Hepatocyte (in vitro differentiated cells): ENCODE data around the gene RENBP. TPM values are rescaled to one million over a fixed set of nuclear protein-coding genes. Genes with fewer than 3 reads are reported as not detected.

Experiments
- DNase-seq: peaks from one replicate; pipeline ENCODE4 v3.0.0-alpha.2; 2016; ENCODE audit warnings: low spot score
- H2AFZ ChIP-seq: fragments of 200-600 bp; sonication (generic); 2 replicates; pipeline ENCODE4 v1.6.0; 2016; ENCODE audit warnings: antibody characterized with exemption, mild to moderate bottlenecking
- H3K27ac ChIP-seq: fragments of 200-600 bp; sonication (generic); 2 replicates; pipeline ENCODE4 v1.5.1; 2016; ENCODE audit warnings: mild to moderate bottlenecking
- H3K27me3 ChIP-seq: fragments of 200-600 bp; sonication (generic); 2 replicates; pipeline ENCODE4 v1.6.1; 2016
- H3K36me3 ChIP-seq: fragments of 200-600 bp; sonication (generic); replicated peaks from 2 replicates; pipeline ENCODE4 v1.5.1; 2016; ENCODE audit warnings: low read depth; ENCODE audit not compliant: insufficient read depth
- H3K4me1 ChIP-seq: fragments of 200-600 bp; sonication (generic); 2 replicates; pipeline ENCODE4 v1.5.1; 2016; ENCODE audit warnings: mild to moderate bottlenecking, moderate library complexity; ENCODE audit not compliant: insufficient read depth
- H3K4me2 ChIP-seq: fragments of 200-600 bp; sonication (generic); 2 replicates; pipeline ENCODE4 v1.6.0; 2016
- H3K4me3 ChIP-seq: fragments of 200-600 bp; sonication (generic); 2 replicates; pipeline ENCODE4 v1.5.1; 2016; ENCODE audit warnings: mild to moderate bottlenecking
- H3K79me2 ChIP-seq: fragments of 200-600 bp; sonication (generic); 2 replicates; pipeline ENCODE4 v1.6.0; 2017; ENCODE audit warnings: mild to moderate bottlenecking
- H3K9me2 ChIP-seq: fragments of 200-600 bp; sonication (generic); replicated peaks from 2 replicates; pipeline ENCODE4 v1.6.0; 2017; ENCODE audit warnings: mild to moderate bottlenecking; ENCODE audit not compliant: insufficient read depth
- H3K9me3 ChIP-seq: fragments of 200-600 bp; sonication (generic); 2 replicates; pipeline ENCODE4 v1.5.1; 2016; ENCODE audit warnings: low read depth, mild to moderate bottlenecking
- H4K20me1 ChIP-seq: fragments of 200-600 bp; sonication (generic); 2 replicates; pipeline ENCODE4 v1.6.0; 2016; ENCODE audit warnings: mild to moderate bottlenecking; ENCODE audit not compliant: insufficient read depth, poor library complexity, severe bottlenecking
- CTCF ChIP-seq: fragments of 200-600 bp; sonication (generic); IDR thresholded peaks from 2 replicates; pipeline ENCODE4 v1.5.1; 2016; ENCODE audit warnings: antibody characterized with exemption, mild to moderate bottlenecking; ENCODE audit not compliant: poor library complexity
- EZH2 ChIP-seq: fragments of 200-600 bp; sonication (generic); IDR thresholded peaks from 2 replicates; pipeline ENCODE4 v1.6.1; 2016; ENCODE audit warnings: antibody characterized with exemption, mild to moderate bottlenecking, borderline replicate concordance
- EZH2phosphoT487 ChIP-seq: fragments of 200-600 bp; sonication (generic); IDR thresholded peaks from one replicate; pipeline ENCODE4 v1.6.1; 2018; ENCODE audit warnings: antibody characterized with exemption, mild to moderate bottlenecking, low read depth, moderate library complexity; ENCODE audit not compliant: unreplicated experiment, severe bottlenecking
- whole genome bisulfite sequencing: methylation state at CpG from one replicate; pipeline ENCODE4 v1.1.6; 2016; ENCODE audit warnings: low lambda C conversion rate; ENCODE audit errors: missing lambda C conversion rate; 5-methylcytosine and 5-hydroxymethylcytosine counted together
- polyA plus RNA-seq: library from polyadenylated mRNA; unstranded; fragments of >200 nt; fragmentation: Nextera tagmentation; extraction: Ambion mirVana; gene quantifications from 2 replicates; pipeline ENCODE4 v1.2.1, GENCODE V29; 2016
- total RNA-seq: library from RNA; depleted of rRNA; stranded (reverse); fragments of >200 nt; gene quantifications from 2 replicates; pipeline ENCODE4 v1.2.3, GENCODE V29; 2014

RENBP gene
- total and polyA plus RNA-seq, 2 experiments from 2014 or later: 5.8 to 22.8 TPM

- 79% methylated on average over 9 of the region's 9 CpGs for WGBS
- Histone ChIP-seq H3K4me3 (no peak overlapping the region), H3K4me1 (peaks cover 15% of the 10 kb centered on the region)
Observed at GRCh38 chrX:153968255-153968654, 23.8 kb upstream of the RENBP start.

DNA sequence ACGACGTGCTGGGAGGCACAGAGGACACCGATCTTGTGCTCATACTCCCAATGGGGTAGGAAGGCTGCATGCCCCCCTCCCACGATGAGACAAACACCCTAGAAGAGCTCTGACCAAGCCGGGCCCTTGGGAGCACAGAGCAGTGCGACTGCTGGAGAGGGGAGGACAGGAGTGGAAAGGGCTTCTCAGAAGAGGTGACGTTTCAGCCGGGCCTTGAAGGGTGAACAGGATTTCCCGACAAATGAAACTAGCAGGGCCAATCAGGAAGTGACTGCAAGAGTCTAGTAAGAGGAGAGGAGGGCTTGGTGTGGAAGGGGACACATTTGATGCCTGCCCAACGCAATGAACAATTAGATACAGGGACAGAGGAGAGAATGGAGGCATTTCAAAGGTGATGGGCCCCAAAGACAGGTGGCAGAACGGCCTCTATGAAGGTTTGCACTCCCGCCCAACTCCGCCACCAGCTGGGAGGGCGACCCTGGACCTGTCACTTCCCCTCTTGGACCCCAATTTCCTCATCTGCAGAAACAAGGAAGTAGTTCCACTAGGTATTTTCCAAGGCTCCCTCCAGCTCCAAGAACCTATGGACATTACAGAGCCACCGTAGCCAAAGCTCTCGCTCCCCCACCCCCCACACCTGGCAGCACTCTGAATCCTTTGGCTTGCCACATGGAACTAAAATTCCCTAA is 23.2 kb upstream of the RENBP start:
- peaks cover 53% of the 10 kb centered on the region for H4K20me1 ChIP-seq
- no peak for DNase-seq
- H3K79me2 ChIP-seq: peaks cover 63% of the 10 kb centered on the region
- no peak overlapping the region for H2AFZ ChIP-seq
- no peak overlapping the region for H3K4me3 ChIP-seq
- peaks cover 15% of the 10 kb centered on the region for H3K4me1 ChIP-seq
- H3K36me3 ChIP-seq: no peaks in the 10 kb centered on the region
- no peak overlapping the region for H3K27ac ChIP-seq
- TF ChIP-seq EZH2 (no peak), EZH2phosphoT487 (no peak), CTCF (no peak)
- no peaks in the 10 kb centered on the region for H3K9me3 ChIP-seq
- 78% methylated on average over 16 of the region's 16 CpGs for WGBS
- H3K4me2 ChIP-seq: peak overlapping the region; percentile 86
- no peaks in the 10 kb centered on the region for H3K27me3 ChIP-seq
- H3K9me2 ChIP-seq: no peaks in the 10 kb centered on the region

More at GRCh38 chrX:153968255-153968654, 23.8 kb upstream of the RENBP start:
- Histone ChIP-seq H3K4me2 (peak overlapping the region; percentile 86), H4K20me1 (peaks cover 53% of the 10 kb centered on the region), H2AFZ (no peak overlapping the region), H3K9me2 (no peaks in the 10 kb centered on the region), H3K27ac (no peak overlapping the region), H3K79me2 (peaks cover 63% of the 10 kb centered on the region), H3K36me3 (no peaks in the 10 kb centered on the region), H3K27me3 (no peaks in the 10 kb centered on the region), H3K9me3 (no peaks in the 10 kb centered on the region)
- no peak for DNase-seq
- TF ChIP-seq EZH2 (no peak), EZH2phosphoT487 (no peak), CTCF (no peak)

GRCh38 chrX:153966841-153967535 is 22.5 kb upstream of the RENBP start:
- peaks cover 15% of the 10 kb centered on the region for H3K4me1 ChIP-seq
- TF ChIP-seq EZH2phosphoT487 (no peak), EZH2 (no peak), CTCF (no peak)
- H2AFZ ChIP-seq: no peak overlapping the region
- no peaks in the 10 kb centered on the region for H3K9me3 ChIP-seq
- DNase-seq: no peak
- no peak overlapping the region for H3K4me3 ChIP-seq
- H3K4me2 ChIP-seq: peak overlapping the region; percentile 86
- WGBS: 73% methylated on average over 14 of the region's 14 CpGs
- no peaks in the 10 kb centered on the region for H3K36me3 ChIP-seq
- peaks cover 63% of the 10 kb centered on the region for H3K79me2 ChIP-seq
- H3K9me2 ChIP-seq: no peaks in the 10 kb centered on the region
- peaks cover 53% of the 10 kb centered on the region for H4K20me1 ChIP-seq
- H3K27me3 ChIP-seq: no peaks in the 10 kb centered on the region
- H3K27ac ChIP-seq: no peak overlapping the region
